HFFc6 (cell line): ENCODE data around the gene PRR33. TPM values are rescaled to one million over a fixed set of nuclear protein-coding genes. Genes with fewer than 3 reads are reported as not detected.

ENCODE experiments used
- DNase-seq: peaks from one replicate; pipeline ENCODE4 v3.0.0-alpha.2; 2018
- H3K27ac Mint-ChIP-seq: 2 replicates; pipeline ENCODE4 v1.8.0; 2020; ENCODE audit warnings: mild to moderate bottlenecking, mixed read lengths
- H3K27me3 Mint-ChIP-seq: 2 replicates; pipeline ENCODE4 v1.8.0; 2021; ENCODE audit warnings: mild to moderate bottlenecking, moderate library complexity, mixed read lengths; ENCODE audit not compliant: insufficient read depth
- H3K36me3 Mint-ChIP-seq: 2 replicates; pipeline ENCODE4 v1.8.0; 2021; ENCODE audit warnings: low read depth, mixed read lengths
- H3K4me1 Mint-ChIP-seq: 2 replicates; pipeline ENCODE4 v1.8.0; 2020; ENCODE audit warnings: low read depth, mixed read lengths
- H3K4me3 Mint-ChIP-seq: 2 replicates; pipeline ENCODE4 v1.8.0; 2020; ENCODE audit warnings: mild to moderate bottlenecking, moderate library complexity, mixed read lengths
- H3K9me3 Mint-ChIP-seq: 2 replicates; pipeline ENCODE4 v1.8.0; 2020; ENCODE audit warnings: mild to moderate bottlenecking, mixed read lengths
- CTCF ChIP-seq: fragments of 200-600 bp; sonication (generic); IDR thresholded peaks from 2 replicates; pipeline ENCODE4 v1.5.0; 2021; ENCODE audit warnings: antibody characterized with exemption, mild to moderate bottlenecking
- total RNA-seq, 6 experiments: library from RNA; stranded (reverse); fragmentation: NEBNext Ultra II Directional; extraction: Animal tissue kit (Norgen Biotek cat#: 25700); gene quantifications; 2 replicates in 1 of 6; 3 replicates in 5 of 6; pipeline ENCODE4 v1.2.3, GENCODE V29; 2021

Gene PRR33
- total RNA-seq, 6 experiments from 2014 or later = not detected

- no peak for DNase-seq
- Mint-ChIP-seq H3K27ac (no peak overlapping the region), H3K27me3 (peaks cover 25% of the 10 kb centered on the region), H3K36me3 (no peaks in the 10 kb centered on the region), H3K4me1 (no peaks in the 10 kb centered on the region; the same call in 1 of the 2 replicates), H3K4me3 (no peak overlapping the region), H3K9me3 (no peaks in the 10 kb centered on the region)
- no peak for TF ChIP-seq CTCF
These were observed 49.3 kb downstream of the PRR33 start for GRCh38 chr11:1842149-1843097.

- no peaks in the 10 kb centered on the region for H3K36me3 Mint-ChIP-seq
- no peak overlapping the region for H3K4me3 Mint-ChIP-seq
- H3K27ac Mint-ChIP-seq = no peak overlapping the region
- peaks cover 20% of the 10 kb centered on the region for H3K27me3 Mint-ChIP-seq
- H3K9me3 Mint-ChIP-seq = no peaks in the 10 kb centered on the region
- H3K4me1 Mint-ChIP-seq = no peaks in the 10 kb centered on the region; the same call in 1 of the 2 replicates
- no peak for DNase-seq
- TF ChIP-seq CTCF = no peak
These were observed 50.1 kb downstream of the PRR33 start for GRCh38 chr11:1841511-1842148.

GRCh38 chr11:1840780-1841480 is 50.8 kb downstream of the PRR33 start:
- H3K27me3 Mint-ChIP-seq = peaks cover 17% of the 10 kb centered on the region
- no peaks in the 10 kb centered on the region for H3K36me3 Mint-ChIP-seq
- H3K9me3 Mint-ChIP-seq = no peaks in the 10 kb centered on the region
- DNase-seq = no peak
- H3K4me1 Mint-ChIP-seq = no peaks in the 10 kb centered on the region; the same call in 1 of the 2 replicates
- no peak overlapping the region for H3K27ac Mint-ChIP-seq
- H3K4me3 Mint-ChIP-seq = no peak overlapping the region
- TF ChIP-seq CTCF = no peak

GRCh38 chr11:1839924-1840779 is 51.5 kb downstream of the PRR33 start:
- no peak overlapping the region for H3K4me3 Mint-ChIP-seq
- no peak for DNase-seq
- no peaks in the 10 kb centered on the region; the same call in 1 of the 2 replicates for H3K4me1 Mint-ChIP-seq
- H3K27me3 Mint-ChIP-seq = peaks cover 12% of the 10 kb centered on the region
- H3K9me3 Mint-ChIP-seq = no peaks in the 10 kb centered on the region
- no peak overlapping the region for H3K27ac Mint-ChIP-seq
- TF ChIP-seq CTCF = no peak
- H3K36me3 Mint-ChIP-seq = no peaks in the 10 kb centered on the region
